Keratinocyte (primary cell): ENCODE results near the gene CCDC200. TPM values are rescaled to one million over a fixed set of nuclear protein-coding genes. Genes with fewer than 3 reads are reported as not detected.

Experiments
- DNase-seq: peaks from one replicate; pipeline ENCODE4 v3.0.0-alpha.2; 2011; ENCODE audit warnings: low read depth, missing footprints, low spot score
- FAIRE-seq: peaks from 2 replicates; lab custom pipeline; 2011; peaks lifted over from hg19 to GRCh38; lab: Jason Lieb, UNC
- H2AFZ ChIP-seq: 2 replicates; pipeline ENCODE4 v1.6.0; 2012; ENCODE audit warnings: low read length, control low read depth, inconsistent platforms; ENCODE audit not compliant: control insufficient read depth
- H3K27ac ChIP-seq: 2 replicates; pipeline ENCODE4 v1.5.1; 2011; ENCODE audit warnings: low read length; ENCODE audit not compliant: control insufficient read depth, insufficient read depth
- H3K27me3 ChIP-seq: 3 replicates; pipeline ENCODE4 v1.6.0; 2011; ENCODE audit warnings: low read length; ENCODE audit not compliant: control insufficient read depth, insufficient read depth; ENCODE audit errors: extremely low read depth
- H3K36me3 ChIP-seq, 2 experiments: 2 replicates in 1 of 2; 3 replicates in 1 of 2; pipeline ENCODE4 v1.5.1; 2011; ENCODE audit warnings: low read length in 2 of 2, mild to moderate bottlenecking in 1 of 2; ENCODE audit not compliant: control insufficient read depth in 2 of 2, insufficient read depth in 2 of 2; ENCODE audit errors: extremely low read depth in 1 of 2
- H3K4me1 ChIP-seq: 3 replicates; pipeline ENCODE4 v1.5.1; 2011; ENCODE audit warnings: low read length; ENCODE audit not compliant: control insufficient read depth, insufficient read depth; ENCODE audit errors: extremely low read depth
- H3K4me2 ChIP-seq: 3 replicates; pipeline ENCODE4 v1.6.0; 2011; ENCODE audit warnings: low read depth, low read length; ENCODE audit not compliant: control insufficient read depth, insufficient read depth; ENCODE audit errors: extremely low read depth
- H3K4me3 ChIP-seq, 3 experiments: fragments of 200-600 bp in 1 of 3; sonication (generic) in 1 of 3; 2 replicates in 2 of 3; 3 replicates in 1 of 3; pipeline ENCODE4 v1.5.1; 2011 to 2016; ENCODE audit warnings: low read length in 3 of 3, mild to moderate bottlenecking in 3 of 3, control low read depth in 2 of 3, inconsistent platforms in 1 of 3, low read depth in 1 of 3, mixed read lengths in 1 of 3, mixed run types in 1 of 3, moderate library complexity in 1 of 3; ENCODE audit not compliant: control insufficient read depth in 2 of 3, insufficient read depth in 2 of 3; ENCODE audit errors: extremely low read depth in 1 of 3
- H3K79me2 ChIP-seq: 2 replicates; pipeline ENCODE4 v1.6.0; 2012; ENCODE audit warnings: low read length; ENCODE audit not compliant: control insufficient read depth, insufficient read depth
- H3K9ac ChIP-seq: 3 replicates; pipeline ENCODE4 v1.6.0; 2011; ENCODE audit warnings: low read length; ENCODE audit not compliant: control insufficient read depth, insufficient read depth; ENCODE audit errors: extremely low read depth
- H3K9me1 ChIP-seq: 3 replicates; pipeline ENCODE4 v1.6.0; 2011; ENCODE audit warnings: low read length; ENCODE audit not compliant: control insufficient read depth, insufficient read depth; ENCODE audit errors: extremely low read depth
- H3K9me3 ChIP-seq: 2 replicates; pipeline ENCODE4 v1.5.1; 2012; ENCODE audit warnings: low read depth, low read length; ENCODE audit not compliant: control insufficient read depth
- H4K20me1 ChIP-seq: 3 replicates; pipeline ENCODE4 v1.6.0; 2011; ENCODE audit warnings: low read length; ENCODE audit not compliant: control insufficient read depth, insufficient read depth; ENCODE audit errors: extremely low read depth
- CTCF ChIP-seq, 3 experiments: IDR thresholded peaks in 1 of 3; conservative IDR thresholded peaks in 1 of 3; optimal IDR thresholded peaks in 1 of 3; 2 replicates in 2 of 3; 3 replicates in 1 of 3; pipeline versions ENCODE3 to v1.5.1; 2011; ENCODE audit warnings: low read length in 3 of 3, mild to moderate bottlenecking in 3 of 3, moderate library complexity in 2 of 3, control low read depth in 1 of 3, inconsistent platforms in 1 of 3; ENCODE audit not compliant: insufficient read depth in 2 of 3; ENCODE audit errors: extremely low read depth in 1 of 3
- EZH2 ChIP-seq: IDR thresholded peaks from one replicate; pipeline ENCODE4 v1.6.1; 2012; ENCODE audit warnings: inconsistent platforms, mild to moderate bottlenecking, low read length, moderate library complexity
- dilution Hi-C: fragments of 300-500 bp; cut with MboI; formaldehyde crosslinking; loops from one replicate; pipeline ENCODE4 v1.7.0; 2020; ENCODE audit warnings: low sequenced_read_pairs; ENCODE audit not compliant: extremely low pct_ligation_motif_present
- polyA plus RNA-seq, 5 experiments: library from polyadenylated mRNA; depleted of rRNA in 3 of 5; stranded (reverse) in 3 of 5; stranded (forward) in 1 of 5; unstranded in 1 of 5; fragments of >200 nt; gene quantifications; 1 replicate in 1 of 5; 2 replicates in 3 of 5; 3 replicates in 1 of 5; pipeline versions ENCODE4 v1.2.1 to v1.2.3, GENCODE V29; 2011 to 2012; ENCODE audit warnings: missing spikeins in 2 of 5, low read depth in 1 of 5, low replicate concordance in 1 of 5

Gene CCDC200
- polyA plus RNA-seq, 1 donor (not counting 4 experiments of a cell fraction or from before 2014, with no cell fraction given) = not detected

- Histone ChIP-seq H3K4me1 (no peaks in the 10 kb centered on the region), H3K9me3 (no peaks in the 10 kb centered on the region), H3K9me1 (no peaks in the 10 kb centered on the region), H2AFZ (no peak overlapping the region), H3K36me3 (peaks cover 8 to 20% of the 10 kb centered on the region in 2 experiments), H3K9ac (no peak overlapping the region), H3K4me3 (no peak overlapping the region), H3K4me2 (no peak overlapping the region), H3K27me3 (no peaks in the 10 kb centered on the region), H4K20me1 (no peaks in the 10 kb centered on the region), H3K79me2 (no peaks in the 10 kb centered on the region), H3K27ac (no peak overlapping the region)
- DNase-seq (no peak), FAIRE-seq (no peak)
- no peak for TF ChIP-seq CTCF (optimal IDR thresholded peaks at IDR 0.05 in 1 of 3, IDR thresholded peaks at IDR 0.05 in 1 of 3, conservative IDR thresholded peaks at IDR 0.05 in 1 of 3; ENCODE audit: extremely low read depth in 1 of 3, insufficient read depth in 2 of 3, low read length in 3 of 3)
- no peak for TF ChIP-seq EZH2
- dilution Hi-C loops = no loop called here
These were observed 8.6 kb downstream of the CCDC200 start for GRCh38 chr17:43219746-43220380.

- dilution Hi-C loops = no loop called here
- no peak overlapping the region for H3K27ac ChIP-seq
- H3K9me1 ChIP-seq = no peaks in the 10 kb centered on the region
- peaks cover 8 to 20% of the 10 kb centered on the region in 2 experiments for H3K36me3 ChIP-seq
- no peak overlapping the region for H3K4me3 ChIP-seq
- H3K27me3 ChIP-seq = no peaks in the 10 kb centered on the region
- no peaks in the 10 kb centered on the region for H3K9me3 ChIP-seq
- H3K9ac ChIP-seq = no peak overlapping the region
- no peaks in the 10 kb centered on the region for H3K79me2 ChIP-seq
- H3K4me1 ChIP-seq = no peaks in the 10 kb centered on the region
- H3K4me2 ChIP-seq = no peak overlapping the region
- TF ChIP-seq EZH2 (no peak), CTCF (optimal IDR thresholded peaks at IDR 0.05 in 1 of 3, IDR thresholded peaks at IDR 0.05 in 1 of 3, conservative IDR thresholded peaks at IDR 0.05 in 1 of 3; ENCODE audit: extremely low read depth in 1 of 3, insufficient read depth in 2 of 3, low read length in 3 of 3) (no peak)
- DNase-seq = no peak
- H2AFZ ChIP-seq = no peak overlapping the region
- FAIRE-seq = no peak
- no peaks in the 10 kb centered on the region for H4K20me1 ChIP-seq
These were observed 9.4 kb downstream of the CCDC200 start for GRCh38 chr17:43219001-43219400.
